CD1c-positive myeloid dendritic cell (primary cell): ENCODE results near the gene HSPB1.
A peak's percentile ranks its signal among the peaks of the same experiment; 100 is the strongest.
"Not testable (repeated sequence)": the region's sequence is repeated elsewhere in the genome, so short reads cannot be mapped to it uniquely, and the experiment has no call there.

Source experiments
- DNase-seq: peaks from one replicate; pipeline ENCODE4 v3.0.0-alpha.2; 2016; ENCODE audit errors: extremely low spot score

Gene HSPB1

DNA sequence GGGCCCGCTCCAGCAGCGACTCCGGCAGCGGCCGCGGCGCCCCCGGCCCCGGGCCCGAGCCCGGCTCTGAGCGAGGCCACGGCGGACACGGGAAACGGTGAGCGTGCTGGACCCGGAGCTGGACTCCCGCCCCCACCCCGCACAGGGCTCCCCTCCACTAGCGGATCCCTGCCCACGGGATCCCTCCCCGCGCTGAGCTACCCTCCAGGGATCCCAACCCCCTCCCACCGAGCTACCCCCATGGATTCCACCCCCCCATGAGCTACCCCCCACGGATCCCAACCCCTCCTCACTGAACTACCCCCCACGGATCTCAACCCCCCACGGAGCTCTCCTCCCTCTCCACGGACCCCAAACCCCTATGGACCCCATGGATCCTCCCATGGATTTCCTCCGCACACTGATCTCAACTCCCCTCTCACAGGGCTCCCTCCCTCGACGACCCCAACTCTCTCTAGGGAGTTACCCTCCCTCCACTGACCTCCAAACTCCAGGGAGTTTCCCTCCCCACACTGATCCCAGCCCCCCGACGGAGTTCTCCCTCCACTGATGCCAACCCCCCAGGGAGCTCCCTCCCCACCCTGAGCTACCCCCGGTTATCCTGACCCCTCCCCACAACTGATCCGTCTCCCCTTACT, 20.6 kb upstream of the HSPB1 start:
- no peak for DNase-seq

DNA sequence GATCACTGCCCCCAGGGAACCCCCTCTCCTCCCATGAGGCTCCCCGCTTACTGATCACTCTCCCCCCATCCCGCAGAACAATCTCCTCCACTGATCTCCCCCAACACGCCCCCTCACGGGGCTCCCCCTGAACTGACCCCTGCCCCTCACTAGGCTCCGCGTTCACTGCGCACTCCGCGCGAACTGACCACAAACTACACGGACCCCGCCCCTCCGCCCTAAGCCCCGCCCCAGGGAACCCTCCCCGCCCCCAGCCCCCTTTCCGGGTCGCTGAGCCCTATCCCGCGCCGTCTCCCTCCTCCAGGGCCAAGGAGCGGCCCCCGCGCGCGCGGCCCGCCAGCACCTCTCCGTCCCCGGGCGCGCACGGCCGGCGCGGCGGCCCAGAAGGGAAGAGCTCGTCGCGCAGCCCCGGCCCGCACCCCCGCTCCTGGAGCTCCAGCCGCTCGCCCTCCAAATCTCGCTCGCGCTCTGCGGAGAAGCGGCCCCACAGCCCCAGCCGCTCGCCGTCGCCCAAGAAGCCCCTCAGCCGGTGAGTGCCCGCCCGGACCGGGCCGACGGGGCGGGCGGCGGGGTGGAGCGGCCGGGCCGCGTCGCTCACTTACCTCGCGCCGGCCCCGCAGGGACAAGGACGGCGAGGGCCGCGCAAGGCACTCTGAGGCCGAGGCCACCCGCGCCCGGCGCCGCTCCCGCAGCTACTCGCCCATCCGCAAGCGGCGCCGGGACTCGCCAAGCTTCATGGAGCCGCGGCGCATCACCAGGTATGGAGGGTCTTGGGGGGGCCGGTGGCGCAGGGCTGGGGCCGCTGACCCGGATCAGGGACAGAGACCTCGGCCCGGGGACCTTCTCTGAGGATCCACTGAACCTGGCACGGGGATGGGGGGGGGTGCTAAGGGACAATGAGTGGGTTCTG, 19.9 kb upstream of the HSPB1 start:
- DNase-seq, result peak; percentile 49

DNA sequence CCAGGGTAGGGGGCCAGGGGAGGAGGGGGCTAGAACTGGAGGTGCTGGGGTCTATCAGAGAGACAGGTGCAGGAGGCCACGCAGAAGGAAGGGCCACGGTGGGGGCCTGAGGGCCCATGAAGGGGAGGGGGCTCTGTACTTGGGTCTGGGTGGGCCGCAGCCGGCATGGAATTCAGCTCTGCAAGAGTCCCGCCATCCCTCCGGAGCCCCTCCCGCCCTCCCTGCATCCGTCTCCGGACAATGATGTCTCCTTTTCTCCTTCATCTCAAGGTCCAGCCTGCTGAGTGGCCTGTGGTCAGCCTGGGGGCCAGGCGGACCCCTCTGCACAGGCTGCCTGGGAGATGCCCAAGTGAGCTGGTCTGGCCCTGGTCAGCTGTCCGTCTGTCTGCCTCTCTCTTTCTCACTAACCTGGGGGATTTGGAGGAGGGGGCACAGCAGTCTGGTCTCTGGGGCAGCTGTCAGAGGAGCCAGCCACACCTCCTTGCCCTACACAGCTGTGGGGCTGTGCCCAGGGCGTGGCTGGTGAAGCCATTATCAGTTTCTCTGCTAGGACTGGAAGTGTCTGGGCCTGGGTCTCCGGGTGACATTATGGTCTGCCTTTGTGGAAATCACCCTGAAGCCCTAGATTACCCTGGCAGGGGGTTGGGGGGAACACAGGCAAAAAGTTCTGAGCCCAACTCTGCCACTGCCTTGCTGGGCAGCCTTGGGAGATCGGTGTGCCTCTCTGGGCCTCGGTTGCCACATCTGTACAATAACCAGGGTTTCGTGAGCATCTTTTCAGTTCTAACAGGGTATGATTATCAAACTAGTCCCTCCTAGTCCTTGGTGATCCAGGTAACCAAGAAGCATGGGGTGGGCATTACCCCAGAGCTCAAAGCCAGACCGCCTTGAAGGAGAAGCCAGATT, 19.0 kb upstream of the HSPB1 start:
- no peak for DNase-seq

GRCh38 chr7:76285604-76286374, 16.7 kb upstream of the HSPB1 start:
- no peak for DNase-seq

GRCh38 chr7:76286842-76287403, 15.6 kb upstream of the HSPB1 start:
- no peak for DNase-seq

DNA sequence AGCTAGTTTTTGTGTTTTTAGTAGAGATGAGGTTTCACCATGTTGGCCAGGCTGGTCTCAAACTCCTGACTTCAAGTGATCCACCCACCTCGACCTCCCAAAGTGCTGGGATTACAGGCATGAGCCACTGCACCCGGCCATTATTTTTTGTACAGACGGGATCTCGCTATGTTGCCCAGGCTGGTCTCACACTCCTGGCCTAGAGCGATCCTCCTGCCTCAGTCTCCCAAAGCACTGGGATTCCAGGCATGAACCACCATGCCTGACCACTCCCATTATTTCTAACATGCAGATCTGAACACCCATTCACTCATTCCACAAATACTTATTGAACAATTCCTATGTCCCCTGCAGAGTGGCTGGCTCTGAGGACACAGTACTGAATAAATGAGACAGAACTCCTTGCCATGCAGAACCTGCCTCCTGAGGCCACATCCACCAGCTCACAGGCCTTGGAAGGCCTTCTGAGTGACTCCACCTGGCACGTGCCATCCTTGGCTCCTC, 11.6 kb upstream of the HSPB1 start:
- DNase-seq, result not testable (repeated sequence)

- peak; percentile 96 for DNase-seq
Measured at GRCh38 chr7:76291351-76292212, 10.9 kb upstream of the HSPB1 start.

DNA sequence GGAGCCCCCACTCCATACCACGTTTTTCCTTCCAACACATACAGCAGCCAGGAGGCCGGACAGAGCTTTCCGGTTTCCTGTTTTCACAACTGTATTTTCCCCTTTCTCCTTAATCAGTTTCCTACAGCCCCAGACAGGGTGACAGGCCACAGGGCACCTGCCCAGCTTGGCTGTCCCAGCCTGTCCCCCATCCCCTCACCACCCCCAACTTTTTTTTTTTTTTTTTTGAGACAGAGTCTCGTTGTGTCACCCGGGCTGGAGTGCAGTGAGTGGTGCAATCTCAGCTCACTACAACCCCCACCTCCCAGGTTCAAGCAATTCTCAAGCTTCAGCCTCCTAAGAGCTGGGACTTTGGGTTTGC, 10.3 kb upstream of the HSPB1 start:
- no peak for DNase-seq

DNA sequence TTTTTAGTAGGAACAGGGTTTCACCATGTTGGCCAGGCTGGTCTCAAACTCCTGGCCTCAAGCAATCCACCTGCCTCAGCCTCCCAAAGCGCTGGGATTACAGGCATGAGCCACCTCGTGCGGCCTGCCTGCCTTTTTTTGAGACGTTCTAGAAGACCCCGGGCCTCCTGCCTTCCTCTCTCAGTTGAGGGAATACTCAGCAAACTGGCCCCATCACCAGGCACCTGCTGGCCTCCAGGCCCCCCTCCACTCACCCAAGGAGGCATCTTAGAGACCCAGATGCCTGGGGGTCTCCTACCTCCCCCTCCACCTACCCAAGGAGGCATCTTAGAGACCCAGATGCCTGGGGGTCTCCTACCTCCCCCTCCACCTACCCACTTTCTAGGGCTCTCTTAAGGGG, 9.6 kb upstream of the HSPB1 start:
- not testable (repeated sequence) for DNase-seq

DNA sequence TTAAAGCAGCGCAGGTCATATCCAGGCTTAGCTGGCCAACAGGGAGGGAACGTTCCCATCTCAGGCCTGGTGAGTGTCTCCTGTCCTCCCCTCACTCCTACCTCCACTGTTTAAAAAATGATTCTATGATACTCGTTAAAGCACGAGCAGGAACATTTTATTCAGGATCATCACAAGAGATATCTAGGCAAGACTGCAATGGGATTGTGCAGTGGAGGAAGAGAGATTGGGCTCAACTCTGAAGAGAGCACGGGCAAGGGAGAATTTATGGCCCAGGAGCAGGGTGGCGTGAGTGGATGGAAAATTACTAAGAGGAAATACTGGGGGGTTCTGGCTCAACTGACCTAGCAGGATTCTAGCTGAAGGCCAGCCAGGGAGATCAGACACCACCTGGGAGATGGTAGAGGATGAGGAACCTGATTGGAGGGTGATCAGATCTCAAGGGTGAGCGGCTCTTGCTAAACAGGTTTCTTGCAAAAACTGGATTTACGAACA, 9.0 kb upstream of the HSPB1 start:
- DNase-seq, result no peak

- DNase-seq, result peak; percentile 68
Measured at GRCh38 chr7:76294344-76295024, 8.0 kb upstream of the HSPB1 start.

DNA sequence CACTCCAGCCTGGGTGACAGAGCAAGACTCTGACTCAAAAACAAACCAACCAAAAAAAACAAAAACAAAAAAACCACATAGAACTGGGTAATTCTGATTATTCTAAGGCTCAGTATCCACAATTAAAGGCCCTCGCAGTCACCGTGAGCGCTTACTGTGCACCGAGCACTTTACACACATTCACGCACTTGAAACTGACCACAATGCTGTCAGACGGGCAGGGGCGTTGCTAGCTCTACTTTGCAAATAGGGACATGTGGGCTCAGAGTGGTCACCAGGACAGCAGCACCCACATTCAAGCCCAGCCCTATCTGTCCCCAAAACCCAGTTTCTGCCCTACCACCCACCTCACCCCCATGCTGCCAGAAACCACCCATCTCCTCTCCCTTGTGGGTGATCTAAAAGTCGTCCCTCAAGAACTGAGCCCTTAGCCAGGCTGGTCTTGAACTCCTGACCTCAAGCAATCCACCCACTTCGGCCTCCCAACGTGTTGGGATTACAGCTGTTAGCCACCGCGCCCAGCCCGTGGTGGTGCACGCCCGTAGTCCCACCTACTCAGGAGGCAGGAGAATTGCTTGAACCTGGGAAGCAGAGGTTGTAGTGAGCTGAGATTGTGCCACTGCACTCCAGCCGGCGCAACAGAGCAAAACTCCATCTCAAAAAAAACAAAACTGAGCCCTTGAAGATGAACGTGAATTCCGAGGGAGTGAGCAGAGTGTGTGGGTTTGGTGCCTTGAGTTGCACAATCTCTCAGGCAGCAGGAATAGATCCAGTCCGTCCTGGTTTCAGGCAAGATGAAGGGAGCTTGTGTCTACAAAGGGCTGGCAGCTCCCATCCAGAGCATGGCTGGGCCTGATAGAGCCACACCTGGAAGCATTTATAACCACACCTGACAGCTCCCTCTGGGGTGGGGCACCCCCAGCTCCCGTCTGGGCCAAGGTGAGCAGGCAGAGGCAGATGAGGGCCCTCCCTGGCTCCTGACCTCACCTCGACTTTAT, 5.4 kb upstream of the HSPB1 start:
- DNase-seq, result no peak

- no peak for DNase-seq
Measured at GRCh38 chr7:76300166-76300731, 2.2 kb upstream of the HSPB1 start.

DNA sequence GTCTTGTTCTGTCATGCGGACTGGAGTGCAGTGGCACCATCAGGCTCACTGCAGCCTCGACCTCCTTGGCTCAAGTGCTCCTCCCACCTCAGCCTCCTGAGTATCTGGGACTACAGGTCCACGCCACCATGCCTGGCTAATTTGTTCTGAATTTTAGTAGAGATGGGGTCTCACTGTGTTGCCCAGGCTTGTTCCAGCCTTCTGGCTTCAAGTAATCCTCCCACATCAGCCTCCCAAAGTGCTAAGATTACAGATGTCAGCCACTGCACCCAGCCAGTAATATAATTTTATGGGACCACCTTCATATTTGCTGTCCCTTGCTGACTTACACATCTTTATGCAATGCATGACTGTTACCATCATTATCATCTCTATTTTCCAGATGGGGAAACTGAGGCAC, 1.5 kb upstream of the HSPB1 start:
- no peak for DNase-seq

DNA sequence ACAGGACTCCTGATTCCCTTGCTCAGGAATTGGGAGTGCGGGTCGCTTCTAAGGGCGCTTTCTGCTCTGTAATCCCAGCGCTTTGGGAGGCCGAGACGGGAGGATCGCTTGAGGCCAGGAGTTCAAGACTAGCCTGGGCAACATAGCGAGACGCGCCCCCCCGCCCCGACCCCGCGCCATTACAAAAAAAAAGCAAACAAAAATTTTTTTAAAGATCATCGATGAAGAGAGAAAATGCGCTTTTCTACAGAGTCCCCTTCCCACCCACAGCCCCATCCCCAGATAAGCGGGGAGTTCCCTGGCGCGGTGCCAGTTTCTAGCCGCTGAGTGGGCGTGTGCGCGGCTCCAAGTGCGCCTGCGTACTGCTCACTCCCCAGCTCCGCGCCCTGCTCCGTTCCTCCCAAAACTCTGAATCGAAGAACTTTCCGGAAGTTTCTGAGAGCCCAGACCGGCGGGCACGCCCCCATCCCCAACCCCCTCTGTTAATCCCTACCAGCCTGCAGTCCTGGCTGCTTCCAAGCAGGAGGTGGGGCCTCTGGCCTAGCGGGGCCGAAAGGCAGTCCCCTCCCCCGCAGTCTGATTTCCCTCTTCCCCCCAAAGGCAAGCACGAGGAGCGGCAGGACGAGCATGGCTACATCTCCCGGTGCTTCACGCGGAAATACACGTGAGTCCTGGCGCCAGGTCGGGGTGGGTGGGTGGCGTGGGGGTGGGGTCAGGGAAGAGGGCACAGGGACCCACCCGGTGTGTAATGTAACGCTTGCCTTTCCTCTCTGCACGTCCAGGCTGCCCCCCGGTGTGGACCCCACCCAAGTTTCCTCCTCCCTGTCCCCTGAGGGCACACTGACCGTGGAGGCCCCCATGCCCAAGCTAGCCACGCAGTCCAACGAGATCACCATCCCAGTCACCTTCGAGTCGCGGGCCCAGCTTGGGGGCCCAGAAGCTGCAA, 1.0 kb downstream of the HSPB1 start:
- DNase-seq, result peak; percentile 87

GRCh38 chr7:76304888-76305375, 2.5 kb downstream of the HSPB1 start:
- no peak for DNase-seq
